ENCODE measurements around the gene SCP2D1.
"Not testable (repeated sequence)": the region's sequence is repeated elsewhere in the genome, so short reads cannot be mapped to it uniquely, and the experiment has no call there.

Gene SCP2D1

DNA sequence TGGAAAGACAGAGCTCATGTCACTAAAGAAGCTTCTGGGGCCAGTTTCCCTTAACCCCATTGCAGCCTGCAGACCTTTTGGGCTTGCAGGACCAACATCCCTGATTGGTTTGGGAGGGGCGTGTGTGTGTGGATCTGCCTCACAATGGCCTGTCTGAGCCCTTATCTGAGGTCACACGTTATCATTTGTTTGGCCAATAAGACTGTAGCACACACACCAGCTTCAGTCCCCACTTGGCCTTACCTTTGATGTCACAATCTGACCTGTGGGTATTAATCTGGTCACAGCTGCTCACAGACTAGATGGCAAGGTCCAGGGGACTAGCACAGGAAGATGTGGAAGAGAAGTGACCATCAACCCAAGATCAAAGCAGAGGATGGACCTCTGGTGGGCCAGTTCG, at the start of gene SCP2D1:
TSS of gene SCP2D1 (plus strand) at position 301 of the 400 bp plus-strand sequence. CDS start at position 334, 33 bp downstream.
- no peak for DNase-seq (ENCODE audit: low read depth)

DNA sequence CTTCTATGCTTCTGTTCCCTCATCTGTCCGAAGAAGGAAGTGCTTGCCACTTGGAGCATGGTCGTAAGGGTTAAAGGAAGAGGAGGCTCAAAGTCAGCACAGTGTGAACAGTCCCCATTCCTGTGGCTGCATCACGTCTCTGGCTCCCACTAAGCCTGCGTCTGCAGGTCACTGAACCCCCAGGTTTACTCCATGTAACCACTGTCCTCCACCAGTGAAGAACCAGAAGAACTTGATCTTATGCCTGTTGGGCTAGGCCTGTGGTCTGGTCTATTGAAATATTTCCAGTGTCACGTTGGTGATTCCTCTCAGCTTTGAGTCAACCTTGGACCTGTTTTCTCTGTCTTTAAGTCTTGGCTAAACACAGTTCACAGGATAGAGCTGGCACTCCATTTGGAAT, 45.9 kb upstream of the SCP2D1 start:
- no peak for DNase-seq (ENCODE audit: low read depth)

DNA sequence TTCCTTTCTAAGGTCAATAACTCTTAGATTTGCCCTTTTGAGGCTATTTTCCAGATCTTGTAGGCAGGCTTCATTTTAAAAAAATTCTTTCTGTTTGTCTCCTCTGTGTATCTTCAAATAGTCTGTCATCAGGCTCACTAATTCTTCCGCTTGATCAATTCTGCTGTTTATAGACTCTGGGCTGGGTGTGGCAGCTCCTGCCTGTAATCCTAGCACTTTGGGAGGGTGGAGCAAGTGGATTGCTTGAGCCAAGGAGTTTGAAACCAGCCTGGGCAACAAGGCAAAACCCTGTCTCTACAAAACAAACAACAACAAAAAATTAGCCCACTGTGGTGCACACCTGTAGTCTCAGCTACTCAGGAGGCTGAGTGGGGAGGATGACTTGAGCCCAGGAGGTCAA, 40.0 kb upstream of the SCP2D1 start:
- DNase-seq (ENCODE audit: low read depth) = no peak

DNA sequence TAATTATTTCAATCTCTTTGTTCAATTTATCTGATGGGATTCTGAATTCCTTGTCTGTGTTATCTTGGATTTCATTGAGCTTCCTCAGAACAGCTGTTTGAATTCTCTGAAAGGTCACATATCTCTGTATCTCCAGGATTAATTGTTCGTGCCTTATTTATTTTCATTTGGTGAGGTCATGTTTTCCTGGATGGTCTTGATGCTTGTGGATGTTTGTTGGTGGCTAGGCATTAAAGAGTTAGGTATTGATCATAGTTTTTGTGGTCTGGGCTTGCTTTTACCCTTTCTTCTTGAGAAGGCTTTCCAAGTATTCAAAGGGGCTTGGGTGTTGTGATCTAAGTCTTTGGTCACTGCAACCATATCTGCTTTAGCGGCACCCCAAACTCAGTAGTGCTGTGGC, 39.4 kb upstream of the SCP2D1 start:
- no peak for DNase-seq (ENCODE audit: low read depth)

DNA sequence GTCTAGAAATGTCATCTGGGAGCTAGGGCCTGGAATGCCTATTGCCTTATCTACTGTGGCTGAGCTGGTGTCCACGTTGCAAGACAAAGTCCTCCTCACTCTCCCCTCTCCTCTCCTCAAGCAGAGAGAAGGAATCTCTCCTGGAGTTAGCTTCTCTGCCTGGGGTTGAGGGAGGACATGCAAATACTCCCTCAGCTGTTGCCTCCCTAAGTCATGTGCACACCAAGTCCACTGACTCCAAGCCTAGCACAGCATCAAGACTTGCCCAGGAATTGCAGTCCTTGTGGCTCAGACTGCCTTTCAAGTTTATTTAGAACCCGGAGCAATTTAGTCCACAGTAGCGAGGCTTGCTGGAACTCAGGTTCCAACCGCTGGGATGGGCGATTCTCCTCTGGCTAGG, 38.0 kb upstream of the SCP2D1 start:
- DNase-seq (ENCODE audit: low read depth) = no peak

DNA sequence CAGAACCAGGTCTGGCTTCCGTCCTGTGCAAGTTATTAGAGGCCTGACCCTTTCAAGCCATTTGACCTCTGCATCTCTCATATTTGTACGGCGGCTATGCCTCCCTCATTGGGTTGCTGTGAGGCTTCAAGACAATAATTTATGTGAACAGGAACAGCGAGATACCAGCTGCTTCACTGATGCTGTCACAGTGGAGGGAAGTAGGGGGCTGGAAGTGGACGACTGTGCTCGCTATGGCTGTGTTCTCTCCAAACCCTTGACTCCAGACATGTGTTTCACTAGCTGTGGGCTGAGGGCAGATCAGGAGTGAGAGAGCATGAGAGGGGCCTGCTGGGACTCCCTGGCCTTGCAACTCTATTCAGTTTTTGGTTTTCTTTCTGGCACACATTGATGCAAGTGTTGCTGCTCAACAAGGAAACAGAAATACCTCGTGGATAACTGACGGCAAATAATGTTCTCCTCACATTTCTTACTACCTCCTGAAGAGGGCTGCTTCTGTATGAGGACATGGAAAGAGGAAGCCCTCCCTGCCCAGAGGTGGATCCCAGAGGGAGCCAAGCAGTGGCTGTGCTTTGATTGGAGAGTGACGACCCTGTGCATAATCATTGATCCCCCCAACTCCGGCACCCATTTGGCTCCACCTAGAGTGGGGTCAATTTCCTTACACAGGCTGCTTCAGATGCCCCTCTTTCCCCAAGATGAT, 34.7 kb upstream of the SCP2D1 start:
- DNase-seq (ENCODE audit: low read depth) = no peak

DNA sequence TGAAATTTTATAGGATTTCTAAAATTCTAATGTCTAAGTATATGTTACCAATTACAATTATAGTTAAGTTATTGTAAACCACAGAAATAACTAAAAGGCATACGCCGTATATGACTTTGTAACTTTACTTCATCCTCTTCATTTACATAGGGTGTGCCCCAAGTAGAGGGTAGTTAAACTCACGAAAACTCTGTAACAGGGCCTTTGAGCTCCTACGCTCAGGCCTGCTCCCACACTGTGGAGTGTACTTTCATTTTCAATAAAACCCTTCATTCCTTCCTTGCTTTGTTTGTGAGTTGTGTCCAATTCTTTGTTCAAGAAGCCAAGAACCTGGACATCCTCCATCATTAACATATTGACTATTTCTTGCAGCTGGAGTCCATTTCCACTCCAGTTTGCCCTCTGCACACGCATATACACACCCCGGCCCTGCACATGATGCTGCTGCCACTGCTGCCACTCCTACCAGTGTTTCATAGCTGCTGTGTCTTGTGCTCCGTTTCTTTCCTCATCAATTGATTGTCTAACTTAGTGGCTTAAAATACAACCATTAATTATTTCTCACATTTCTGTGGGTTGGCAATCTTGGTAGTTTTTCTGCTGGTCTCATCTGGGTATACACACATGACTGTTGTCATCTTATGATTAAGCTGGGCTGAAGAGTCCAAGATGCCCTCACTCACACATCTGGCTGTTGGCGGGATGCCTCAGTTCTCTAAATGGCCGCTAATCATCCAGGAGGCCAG, 33.0 kb upstream of the SCP2D1 start:
- no peak for DNase-seq (ENCODE audit: low read depth)

DNA sequence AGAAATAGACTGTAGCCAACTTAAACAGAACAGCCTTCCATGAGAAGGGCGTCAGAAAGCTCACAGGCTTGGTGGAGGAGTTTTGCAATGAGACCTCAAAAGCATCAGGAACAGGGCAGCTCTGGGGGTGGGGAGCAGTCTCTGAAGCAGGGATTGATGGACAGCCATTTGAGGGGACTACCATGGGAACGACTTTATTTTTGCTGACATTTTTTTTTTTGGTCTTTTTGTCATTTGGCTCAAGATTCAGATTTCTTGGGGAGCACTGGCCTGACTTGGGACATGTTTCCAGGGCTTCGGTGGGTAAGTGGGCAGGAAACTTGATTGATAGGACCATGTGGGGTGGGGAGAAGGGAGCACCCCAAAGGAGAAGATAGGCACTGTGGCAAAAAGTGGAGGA, 32.1 kb upstream of the SCP2D1 start:
- no peak for DNase-seq (ENCODE audit: low read depth)

DNA sequence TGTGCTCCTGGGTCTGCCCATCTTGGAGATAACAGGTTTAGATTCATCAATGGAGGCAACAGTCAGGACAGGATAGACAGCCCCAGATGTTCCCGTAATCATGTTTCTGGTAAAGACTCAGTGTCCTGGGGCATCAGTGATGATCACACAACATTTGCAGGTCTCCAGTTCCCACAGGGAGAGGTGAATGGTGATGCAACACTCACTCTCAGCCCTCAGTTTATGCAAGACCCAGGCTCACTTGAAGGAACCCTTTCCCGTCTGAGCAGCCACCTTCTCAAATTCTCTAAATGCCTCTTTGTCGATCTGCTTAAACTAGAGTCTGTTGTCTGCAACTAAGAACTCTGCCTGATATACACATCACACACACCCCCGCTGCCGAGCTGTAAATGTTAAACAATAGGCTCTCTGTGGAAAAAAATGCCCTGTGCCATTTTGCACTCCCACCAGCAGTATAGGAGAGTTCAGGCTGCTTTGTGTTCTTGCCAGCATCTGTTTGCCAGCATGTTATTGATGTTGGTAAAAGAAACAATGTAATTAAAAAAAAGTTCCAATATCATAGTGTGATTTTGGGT, 30.1 kb upstream of the SCP2D1 start:
- DNase-seq (ENCODE audit: low read depth) = no peak

DNA sequence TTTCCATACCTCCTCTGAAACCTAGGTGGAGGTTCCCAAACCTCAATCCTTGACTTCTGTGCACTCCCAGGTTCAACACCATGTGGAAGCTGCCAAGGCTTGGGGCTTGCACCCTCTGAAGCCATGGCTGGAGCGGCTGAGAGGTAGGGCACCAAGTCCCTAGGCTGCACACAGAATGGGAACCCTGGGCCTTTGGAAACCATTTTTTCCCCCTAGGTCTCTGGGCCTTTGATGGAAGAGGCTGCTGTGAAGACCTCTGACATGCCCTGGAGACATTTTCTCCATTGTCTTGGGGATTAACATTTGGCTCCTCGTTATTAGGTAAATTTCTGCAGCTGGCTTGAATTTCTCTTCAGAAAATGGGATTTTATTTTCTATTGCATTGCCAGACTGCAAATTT, 26.5 kb upstream of the SCP2D1 start:
- not testable (repeated sequence) for DNase-seq (ENCODE audit: low read depth)

DNA sequence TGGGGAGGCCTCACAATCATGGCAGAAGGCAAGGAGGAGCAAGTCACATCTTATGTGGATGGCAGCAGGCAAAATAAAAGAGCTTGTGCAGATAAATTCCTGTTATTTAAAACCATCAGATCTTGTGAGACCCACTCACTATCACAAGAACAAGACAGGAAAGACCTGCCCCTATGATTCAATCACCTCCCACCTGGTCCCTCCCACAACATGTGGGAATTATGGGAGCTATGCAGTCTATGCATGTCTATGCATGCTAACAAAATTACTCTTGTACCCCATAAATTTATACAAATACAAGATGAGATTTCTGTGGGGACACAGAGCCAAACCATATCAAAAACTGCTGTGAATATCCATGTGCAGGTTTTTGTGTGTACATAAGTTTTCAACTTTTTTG, 25.6 kb upstream of the SCP2D1 start:
- DNase-seq (ENCODE audit: low read depth) = no peak

DNA sequence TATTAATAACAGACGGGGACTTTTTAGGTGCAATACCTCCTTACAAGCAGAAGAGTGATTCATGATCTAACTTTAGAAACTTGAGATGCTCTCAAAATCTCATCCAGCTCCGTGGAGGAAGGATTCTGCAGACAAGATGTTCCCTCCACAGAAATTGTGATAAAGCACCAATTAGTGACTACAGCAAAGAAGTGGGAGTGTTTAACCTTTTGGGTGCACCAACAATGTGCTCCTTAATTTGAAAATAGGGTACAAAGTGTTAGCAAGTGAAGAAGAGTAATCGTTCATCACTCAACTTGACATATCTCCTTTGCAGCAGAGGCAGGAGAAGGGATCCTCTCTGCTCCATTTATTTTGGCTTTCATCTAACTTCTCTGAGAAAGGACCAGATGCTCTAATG, 22.8 kb upstream of the SCP2D1 start:
- DNase-seq (ENCODE audit: low read depth) = no peak

DNA sequence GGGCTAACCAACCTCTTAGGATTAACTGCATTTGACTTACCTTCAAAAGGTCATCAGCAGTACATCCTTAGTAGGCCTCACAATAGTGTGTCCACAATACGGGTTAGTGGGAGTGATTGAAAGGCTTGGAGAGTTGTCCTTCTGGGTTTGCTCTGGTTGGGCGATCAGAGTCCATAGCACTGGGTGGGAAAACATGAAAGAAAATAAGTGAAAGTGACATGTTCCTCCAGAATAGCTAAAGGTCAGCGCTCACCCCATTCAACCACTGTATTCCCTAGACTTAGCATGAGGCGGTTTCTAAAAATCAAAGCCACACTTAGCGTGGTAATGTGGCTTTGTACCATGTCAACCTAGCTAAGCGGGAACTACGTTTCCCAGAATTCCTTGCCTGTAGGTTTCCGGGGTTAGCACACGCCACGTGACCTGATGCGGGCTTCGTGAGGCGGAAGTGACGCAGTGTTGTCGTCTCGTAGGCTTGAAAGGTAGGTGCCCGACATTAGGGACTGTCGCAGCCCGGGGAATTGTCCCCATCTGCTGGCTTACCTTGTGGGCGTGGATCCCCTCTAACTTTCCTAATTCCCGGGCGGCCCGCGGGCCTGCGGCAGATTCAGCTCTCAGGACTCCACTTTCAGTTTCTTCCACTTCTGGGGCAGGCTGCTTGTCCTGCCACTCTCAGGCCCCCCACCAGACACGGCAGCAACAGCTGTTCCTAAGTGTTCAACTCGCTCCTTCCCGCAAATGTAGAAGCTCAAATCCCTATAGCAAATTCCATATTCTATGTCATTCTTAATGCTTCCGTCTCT, 19.8 kb upstream of the SCP2D1 start:
- peak; percentile 55 for DNase-seq (ENCODE audit: low read depth)

DNA sequence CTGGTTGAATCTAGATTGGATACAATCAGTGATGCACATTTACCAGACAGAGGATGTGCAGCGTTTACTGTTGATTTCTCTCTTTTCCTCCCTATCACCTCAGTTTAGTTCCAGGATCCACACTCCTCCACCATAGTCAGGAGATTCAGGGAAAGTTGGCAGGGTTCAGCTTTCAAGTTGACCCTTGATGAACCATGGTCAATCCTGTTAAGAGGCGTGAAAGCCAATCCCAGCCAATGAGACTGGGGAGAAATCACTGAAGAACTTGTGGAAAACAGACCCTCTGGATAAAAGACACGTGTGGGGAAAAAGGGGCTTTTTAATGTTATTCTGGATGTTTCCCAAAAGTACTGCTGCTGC, 19.2 kb upstream of the SCP2D1 start:
- no peak for DNase-seq (ENCODE audit: low read depth)

DNA sequence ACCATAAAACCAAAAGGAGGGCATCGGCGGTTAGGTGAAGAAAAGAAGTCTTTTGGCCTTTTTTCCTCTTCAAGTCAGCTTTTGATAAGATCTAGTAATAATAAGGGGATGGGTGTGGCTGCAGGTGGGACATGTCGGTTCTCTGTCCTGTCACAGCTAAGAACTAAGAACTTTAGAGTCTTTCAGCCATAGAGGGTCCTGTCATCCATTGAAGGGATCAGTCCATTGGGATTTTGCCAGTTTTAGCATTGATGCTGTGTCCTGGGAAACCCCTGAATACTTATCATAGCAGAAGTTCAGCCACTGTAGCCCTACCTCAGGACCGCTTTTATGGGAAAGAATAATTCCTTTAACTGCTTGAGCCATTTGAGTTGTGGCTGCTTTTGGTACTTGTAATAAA, 18.2 kb upstream of the SCP2D1 start:
- DNase-seq (ENCODE audit: low read depth) = no peak

DNA sequence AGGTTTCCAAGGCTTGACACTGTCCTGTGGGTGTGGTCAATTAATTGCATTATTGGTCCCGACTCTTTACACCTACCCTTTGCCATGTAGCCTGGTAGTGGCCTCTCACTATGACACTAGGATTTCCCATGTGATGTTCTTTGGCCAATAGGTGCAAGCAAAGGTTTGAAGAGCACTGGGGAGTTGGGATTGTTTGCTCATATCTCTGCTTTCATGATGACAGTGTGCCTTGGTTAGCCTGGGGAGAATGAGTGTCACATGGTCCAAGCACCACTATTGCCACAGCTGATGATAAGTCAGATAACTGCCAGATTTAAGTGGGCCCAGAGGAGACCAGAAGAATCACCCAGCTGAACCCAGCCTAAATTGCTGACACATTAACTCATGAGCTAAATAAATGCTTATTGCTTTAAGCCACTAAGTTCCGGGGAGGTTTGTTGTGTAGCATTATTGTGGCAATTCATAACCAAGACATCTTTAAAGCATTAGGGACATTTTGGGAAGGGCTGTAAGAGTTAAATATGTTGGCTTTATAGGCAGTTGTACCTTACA, 17.2 kb upstream of the SCP2D1 start:
- no peak for DNase-seq (ENCODE audit: low read depth)

DNA sequence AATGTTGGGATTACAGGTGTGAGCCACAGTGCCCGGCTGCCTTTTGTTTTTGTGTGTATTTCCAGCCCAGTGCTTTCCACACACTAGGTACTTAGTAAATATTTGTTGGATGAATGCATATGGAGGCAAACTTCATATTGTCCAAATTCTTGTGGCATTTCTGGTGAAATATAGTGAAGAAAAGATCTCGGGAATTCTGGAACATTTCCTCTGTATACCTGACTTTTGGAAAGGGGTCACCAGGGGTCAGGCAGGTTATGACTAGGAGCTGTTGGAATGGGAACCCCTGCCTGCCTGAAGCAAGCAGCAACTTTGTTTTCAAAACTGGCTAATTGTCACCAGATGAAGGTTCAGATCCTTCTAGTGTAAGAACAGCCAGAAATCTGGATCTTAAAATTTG, 12.1 kb upstream of the SCP2D1 start:
- DNase-seq (ENCODE audit: low read depth) = no peak

DNA sequence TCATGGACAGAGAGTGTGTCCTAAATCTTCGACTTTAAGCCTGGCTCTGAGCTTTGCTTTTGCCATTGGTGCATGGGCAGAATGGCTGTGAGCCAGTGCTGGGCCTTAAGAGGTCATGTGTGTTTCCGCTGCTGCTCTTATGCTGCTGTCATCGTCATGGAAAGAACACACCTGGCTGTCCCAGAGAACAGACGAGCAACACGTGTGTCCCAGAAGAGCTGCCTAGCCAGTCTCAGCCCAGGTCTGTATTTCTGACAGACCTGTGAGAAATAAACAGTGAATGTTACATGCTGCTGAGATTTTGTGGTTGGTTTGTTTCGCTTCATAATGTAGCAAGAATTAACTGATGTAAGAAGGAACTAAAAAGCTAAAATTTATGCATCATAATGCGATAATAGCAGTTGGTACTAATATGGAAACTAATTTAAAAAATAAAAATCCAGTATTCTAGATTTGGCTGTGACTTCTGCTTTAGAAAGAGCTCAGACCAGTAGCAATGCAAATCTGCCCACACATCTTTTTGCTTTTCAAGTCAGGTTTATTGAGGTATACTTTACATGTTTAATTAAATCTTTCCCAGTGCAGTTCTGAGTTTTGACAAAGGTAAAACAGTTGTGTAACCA, 11.5 kb upstream of the SCP2D1 start:
- no peak for DNase-seq (ENCODE audit: low read depth)

DNA sequence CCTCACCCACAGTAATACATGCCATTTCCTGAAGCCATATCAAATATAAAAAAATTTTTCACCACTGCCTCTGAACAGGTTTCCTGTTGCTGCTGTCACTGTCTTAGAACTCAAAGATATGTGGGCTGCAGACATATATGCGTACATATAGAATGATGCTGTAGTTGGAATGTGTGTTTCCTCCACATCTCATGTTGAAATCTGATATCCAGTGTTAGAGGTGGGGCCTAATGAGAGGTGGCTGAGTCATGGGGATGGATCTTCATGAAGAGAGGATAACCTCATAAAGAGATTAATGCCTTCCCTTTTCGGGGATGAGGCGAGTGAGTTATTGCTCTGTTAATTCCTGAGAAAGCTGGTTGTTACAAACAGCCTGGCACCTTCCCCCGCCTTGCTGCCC, 7.7 kb upstream of the SCP2D1 start:
- peak; percentile 6 for DNase-seq (ENCODE audit: low read depth)

DNA sequence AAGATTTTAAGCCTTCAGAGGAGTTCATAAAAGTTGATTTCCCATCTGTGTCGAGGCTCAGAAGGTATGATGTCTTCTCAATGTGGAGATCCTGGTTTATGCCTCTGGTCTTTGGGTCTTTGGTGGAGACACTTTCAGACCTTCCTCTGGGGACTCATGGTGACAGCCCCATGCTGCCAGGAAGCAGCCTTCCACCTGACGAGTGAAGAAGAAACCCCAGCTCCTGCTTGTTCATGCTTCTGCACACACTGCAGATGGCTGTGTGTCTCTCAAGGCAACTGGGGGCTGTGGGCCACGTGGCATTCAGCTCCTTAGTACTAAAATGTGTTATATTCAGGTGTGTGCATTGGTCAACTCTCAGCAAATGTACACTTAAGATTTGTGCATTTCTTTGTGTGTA, 4.9 kb upstream of the SCP2D1 start:
- no peak for DNase-seq (ENCODE audit: low read depth)

DNA sequence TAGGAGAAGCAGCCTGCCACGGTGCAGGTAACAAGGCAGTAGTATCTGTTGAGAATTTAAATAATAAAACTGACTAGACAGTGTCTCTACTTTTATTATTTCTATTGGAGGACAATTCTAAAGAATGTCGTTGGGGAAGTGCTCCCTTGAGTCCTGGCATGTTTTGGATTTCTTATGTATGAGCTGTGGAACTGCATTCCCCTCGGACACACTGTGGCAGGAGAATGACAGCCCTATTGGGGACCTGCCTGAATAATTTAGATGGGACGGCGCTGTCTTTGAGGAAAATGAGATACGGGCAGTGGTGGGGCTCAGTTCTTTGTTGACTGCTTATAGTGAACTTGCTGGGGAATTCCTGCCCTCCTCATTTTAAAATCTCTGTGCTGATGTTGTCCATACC, 2.4 kb upstream of the SCP2D1 start:
- DNase-seq (ENCODE audit: low read depth) = no peak

DNA sequence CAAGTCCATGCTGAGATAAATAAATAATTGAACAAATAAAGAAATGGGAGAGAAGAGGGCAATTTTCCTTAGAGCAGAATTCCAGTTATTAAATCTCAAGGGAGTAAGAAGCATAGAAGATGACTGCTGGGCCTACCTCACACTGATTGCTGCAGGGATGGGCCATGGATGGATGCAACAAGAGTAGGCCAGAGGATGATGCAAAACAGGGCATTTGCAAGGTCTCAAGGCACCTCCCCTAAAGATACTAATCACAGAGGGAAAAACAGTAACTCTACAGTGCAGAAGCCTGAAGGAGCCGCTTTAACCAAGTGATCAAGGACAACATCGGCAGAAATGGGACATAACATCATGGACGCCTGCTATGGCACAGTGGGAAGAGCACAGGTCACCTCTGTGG, 1.7 kb upstream of the SCP2D1 start:
- DNase-seq (ENCODE audit: low read depth) = no peak
